ENCODE measurements around the gene FJX1. TPM values are rescaled to one million over a fixed set of nuclear protein-coding genes. Genes with fewer than 3 reads are reported as not detected.

The FJX1 gene
- total RNA-seq, 6 experiments from 2014 or later, result 0.79 to 4.2 (median 1.3) TPM

- H3K4me3 ChIP-seq, result no peak overlapping the region
- H3K27ac ChIP-seq, result no peak overlapping the region
- no peaks in the 10 kb centered on the region for H3K27me3 ChIP-seq
- ATAC-seq (no peak), DNase-seq (no peak)
- TF ChIP-seq, protein P1, sequence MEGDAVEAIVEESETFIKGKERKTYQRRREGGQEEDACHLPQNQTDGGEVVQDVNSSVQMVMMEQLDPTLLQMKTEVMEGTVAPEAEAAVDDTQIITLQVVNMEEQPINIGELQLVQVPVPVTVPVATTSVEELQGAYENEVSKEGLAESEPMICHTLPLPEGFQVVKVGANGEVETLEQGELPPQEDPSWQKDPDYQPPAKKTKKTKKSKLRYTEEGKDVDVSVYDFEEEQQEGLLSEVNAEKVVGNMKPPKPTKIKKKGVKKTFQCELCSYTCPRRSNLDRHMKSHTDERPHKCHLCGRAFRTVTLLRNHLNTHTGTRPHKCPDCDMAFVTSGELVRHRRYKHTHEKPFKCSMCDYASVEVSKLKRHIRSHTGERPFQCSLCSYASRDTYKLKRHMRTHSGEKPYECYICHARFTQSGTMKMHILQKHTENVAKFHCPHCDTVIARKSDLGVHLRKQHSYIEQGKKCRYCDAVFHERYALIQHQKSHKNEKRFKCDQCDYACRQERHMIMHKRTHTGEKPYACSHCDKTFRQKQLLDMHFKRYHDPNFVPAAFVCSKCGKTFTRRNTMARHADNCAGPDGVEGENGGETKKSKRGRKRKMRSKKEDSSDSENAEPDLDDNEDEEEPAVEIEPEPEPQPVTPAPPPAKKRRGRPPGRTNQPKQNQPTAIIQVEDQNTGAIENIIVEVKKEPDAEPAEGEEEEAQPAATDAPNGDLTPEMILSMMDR (IDR thresholded peaks at IDR 0.05), result no peak
- TF ChIP-seq POLR2A (IDR thresholded peaks at IDR 0.05), result no peak
- intact Hi-C loops (cut with DNase I), result no loop called here
- H3K9me3 ChIP-seq, result no peaks in the 10 kb centered on the region
- 34% methylated on average over 3 of the region's 3 CpGs for WGBS (ENCODE audit: insufficient coverage, low coverage, low lambda C conversion rate, missing lambda C conversion rate)
- H3K36me3 ChIP-seq, result no peaks in the 10 kb centered on the region
- no peaks in the 10 kb centered on the region for H3K4me1 ChIP-seq
Observed at GRCh38 chr11:35641964-35642363, 23.7 kb downstream of the FJX1 start.

DNA sequence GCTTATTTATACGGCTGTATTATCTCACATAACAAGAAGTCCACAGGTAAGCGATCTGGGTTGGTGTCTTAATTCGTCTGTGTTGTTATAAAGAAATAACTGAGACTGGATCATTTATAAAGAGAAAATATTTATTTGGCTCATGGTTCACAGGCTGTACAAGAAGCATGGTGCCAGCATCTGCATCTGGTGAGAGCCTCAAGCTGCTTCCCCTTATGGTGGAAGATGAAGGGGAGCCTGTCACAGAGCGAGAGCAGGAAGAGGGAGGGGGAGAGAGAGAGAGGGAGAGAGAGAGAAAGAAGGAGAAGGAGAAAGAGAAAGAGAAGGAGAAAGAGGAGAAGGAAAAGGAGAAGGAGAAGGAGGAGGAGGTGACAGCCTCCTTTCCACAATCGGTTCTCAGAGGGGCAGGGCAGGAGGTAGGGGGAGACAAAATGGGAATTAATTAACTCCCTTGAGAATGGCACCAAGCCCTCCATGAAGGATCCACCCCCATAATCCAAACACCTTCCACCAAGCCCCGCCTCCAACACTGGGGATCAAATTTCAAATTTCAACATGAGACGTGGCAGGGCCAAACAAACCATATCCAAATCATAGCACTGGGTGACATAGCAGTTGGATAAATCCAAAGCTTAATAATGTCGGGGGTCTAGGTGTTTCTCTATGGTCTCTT lies 29.3 kb downstream of the FJX1 start:
- DNase-seq, result peak in 1 of 3 donors; percentile 62
- 52% methylated on average over 8 of the region's 8 CpGs for WGBS (ENCODE audit: insufficient coverage, low coverage, low lambda C conversion rate, missing lambda C conversion rate)
- H3K4me3 ChIP-seq, result no peak overlapping the region

DNA sequence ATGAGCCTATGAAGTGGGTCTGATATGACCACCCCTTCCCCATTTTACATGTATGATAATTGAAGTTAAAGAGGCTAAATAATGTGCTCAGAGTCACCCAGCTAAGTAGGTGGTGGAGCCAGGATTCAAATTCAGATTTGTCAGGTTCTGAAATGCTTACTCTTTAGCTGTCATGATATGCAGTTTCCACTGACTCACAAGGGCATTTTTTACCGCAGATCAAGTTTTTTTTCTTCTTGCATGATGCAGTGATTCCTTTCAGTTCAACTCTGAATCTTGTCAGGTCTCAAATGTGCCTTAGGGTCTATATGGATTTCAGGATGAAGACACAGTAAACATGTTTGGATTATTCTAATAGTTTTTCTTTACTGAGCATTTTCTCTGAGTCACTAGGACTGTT lies 31.7 kb downstream of the FJX1 start:
- TF ChIP-seq, protein P1 (IDR thresholded peaks at IDR 0.05), result no peak
- no peak for TF ChIP-seq POLR2A (IDR thresholded peaks at IDR 0.05)
- WGBS (ENCODE audit: insufficient coverage, low coverage, low lambda C conversion rate, missing lambda C conversion rate), result 67% methylated on average over 1 of the region's 1 CpG

More for the DNA sequence above, 29.3 kb downstream of the FJX1 start:
- ATAC-seq, result peak; percentile 52 to 78 (median 70)
- no peaks in the 10 kb centered on the region for H3K27me3 ChIP-seq
- H3K4me1 ChIP-seq, result no peaks in the 10 kb centered on the region
- intact Hi-C loops (cut with DNase I), result no loop called here
- no peak overlapping the region for H3K27ac ChIP-seq
- H3K9me3 ChIP-seq, result no peaks in the 10 kb centered on the region
- TF ChIP-seq, protein P1 (IDR thresholded peaks at IDR 0.05), result no peak
- TF ChIP-seq POLR2A (IDR thresholded peaks at IDR 0.05), result no peak
- no peaks in the 10 kb centered on the region for H3K36me3 ChIP-seq

DNA sequence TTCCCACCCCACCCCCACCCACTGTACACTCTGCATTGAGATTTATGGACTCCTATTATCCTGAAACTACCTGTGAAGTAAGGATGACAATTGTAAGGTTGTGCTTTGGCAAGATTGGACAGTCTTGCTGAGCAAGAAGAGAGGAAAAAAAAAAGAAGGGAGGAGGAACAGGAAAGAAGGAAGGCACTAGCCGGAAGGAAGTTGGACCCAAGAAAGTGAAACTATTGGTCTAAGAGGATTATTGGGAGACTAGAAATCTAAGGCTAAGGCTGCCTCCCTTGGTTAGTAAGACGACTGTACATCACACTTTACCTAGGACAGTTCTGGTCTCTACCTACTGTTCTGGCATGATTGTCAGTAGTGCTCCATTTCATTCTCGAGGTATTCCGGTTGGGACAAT lies 32.2 kb downstream of the FJX1 start:
- Histone ChIP-seq H3K9me3 (no peaks in the 10 kb centered on the region), H3K27me3 (no peaks in the 10 kb centered on the region), H3K36me3 (no peaks in the 10 kb centered on the region), H3K4me1 (no peaks in the 10 kb centered on the region), H3K27ac (no peak overlapping the region), H3K4me3 (no peak overlapping the region)
- no peak for TF ChIP-seq POLR2A (IDR thresholded peaks at IDR 0.05)
- TF ChIP-seq, protein P1 (IDR thresholded peaks at IDR 0.05), result no peak
- WGBS (ENCODE audit: insufficient coverage, low coverage, low lambda C conversion rate, missing lambda C conversion rate), result 67% methylated on average over 4 of the region's 4 CpGs
- intact Hi-C loops (cut with DNase I), result no loop called here
- DNase-seq, result no peak
- ATAC-seq, result no peak

More for the DNA sequence above, 31.7 kb downstream of the FJX1 start:
- intact Hi-C loops (cut with DNase I), result no loop called here
- no peaks in the 10 kb centered on the region for H3K36me3 ChIP-seq
- no peaks in the 10 kb centered on the region for H3K9me3 ChIP-seq
- no peaks in the 10 kb centered on the region for H3K4me1 ChIP-seq
- H3K27ac ChIP-seq, result no peak overlapping the region
- no peak overlapping the region for H3K4me3 ChIP-seq
- ATAC-seq (no peak), DNase-seq (no peak)
- no peaks in the 10 kb centered on the region for H3K27me3 ChIP-seq
